ENCODE data around the gene PRAMEF15. TPM values are rescaled to one million over a fixed set of nuclear protein-coding genes. Genes with fewer than 3 reads are reported as not detected.
"Not testable (repeated sequence)": the region's sequence is repeated elsewhere in the genome, so short reads cannot be mapped to it uniquely, and the experiment has no call there.

The PRAMEF15 gene
- total RNA-seq (2021), result not detected in 2 replicates
- long read RNA-seq, result 0 reads

- H3K56ac ChIP-seq (ENCODE audit: insufficient read length, low read depth, low read length); H2AFZ ChIP-seq (ENCODE audit: low read length); H3K79me2 ChIP-seq (ENCODE audit: insufficient read depth, low read length); H3K4me1 Mint-ChIP-seq; H4K8ac ChIP-seq (replicated peaks; ENCODE audit: insufficient read length, low read depth, low read length); H3K14ac ChIP-seq (ENCODE audit: insufficient read depth, low read length); H3K18ac ChIP-seq (ENCODE audit: insufficient read length, low read depth, low read length); H3K27ac Mint-ChIP-seq; H3T11ph ChIP-seq (ENCODE audit: low read length); H4K20me1 ChIP-seq (ENCODE audit: control insufficient read depth, insufficient read depth, insufficient read length); H3K9me3 ChIP-seq (ENCODE audit: control insufficient read depth, low read depth, low read length); H3K23me2 ChIP-seq (ENCODE audit: insufficient read length, low read depth, low read length, poor library complexity, severe bottlenecking); H2BK120ac ChIP-seq (ENCODE audit: low read depth, low read length, poor library complexity, severe bottlenecking); H2AK5ac ChIP-seq (ENCODE audit: insufficient read length, low read length); H2BK15ac ChIP-seq (ENCODE audit: low read depth, low read length); H4K5ac ChIP-seq (ENCODE audit: insufficient read length, low read depth, low read length); H2BK12ac ChIP-seq (ENCODE audit: insufficient read length, low read depth, low read length); H3K4ac ChIP-seq (ENCODE audit: low read depth, low read length); H3K27ac ChIP-seq (ENCODE audit: insufficient read length, low read depth, low read length); H3K23ac ChIP-seq (ENCODE audit: insufficient read length, low read depth, low read length); H3K27me3 ChIP-seq (ENCODE audit: insufficient read depth, low read length); H3K9ac ChIP-seq (ENCODE audit: extremely low read depth, insufficient read length, low read length); H3K4me3 Mint-ChIP-seq; H3K27me3 Mint-ChIP-seq (ENCODE audit: low read depth); H2BK5ac ChIP-seq (ENCODE audit: insufficient read length, low read length); H4K91ac ChIP-seq (ENCODE audit: insufficient read length, low read depth, low read length); H3K4me2 ChIP-seq (ENCODE audit: insufficient read depth, insufficient read length, low read length); H3K79me1 ChIP-seq (ENCODE audit: insufficient read depth, low read depth, low read length, poor library complexity, severe bottlenecking); H2BK20ac ChIP-seq (ENCODE audit: low read depth, low read length, poor library complexity, severe bottlenecking); DNase-seq; H3K4me1 ChIP-seq (ENCODE audit: insufficient read depth, low read length): not testable (repeated sequence)
- H3K36me3 Mint-ChIP-seq (ENCODE audit: insufficient read depth in 1 of 3, low read depth in 3 of 3), result peaks cover 0 to 10% (median 0%) of the 10 kb centered on the region in 3 experiments; a peak in 3 of 7 replicates
- no CpG with 5 or more reads among the region's 4 CpGs for WGBS (ENCODE audit: extremely low coverage, insufficient read length, low lambda C conversion rate)
- H3K9me3 Mint-ChIP-seq, result peaks cover 34 to 40% of the 10 kb centered on the region in 2 experiments
Observed at GRCh38 chr1:13315281-13315680, at the start of gene PRAMEF15. TSS of gene PRAMEF15 (plus strand) at chr1:13315581. CDS start at chr1:13318408, 2,827 bp downstream.

- H3K79me1 ChIP-seq (ENCODE audit: insufficient read depth, low read depth, low read length, poor library complexity, severe bottlenecking); H3K56ac ChIP-seq (ENCODE audit: insufficient read length, low read depth, low read length); H3K9me3 Mint-ChIP-seq; H3K27me3 Mint-ChIP-seq (ENCODE audit: low read depth); H3K23me2 ChIP-seq (ENCODE audit: insufficient read length, low read depth, low read length, poor library complexity, severe bottlenecking); H3K36me3 Mint-ChIP-seq (ENCODE audit: insufficient read depth in 1 of 3, low read depth in 3 of 3); H3K4ac ChIP-seq (ENCODE audit: low read depth, low read length); H3K4me3 Mint-ChIP-seq; H3K9me3 ChIP-seq (ENCODE audit: control insufficient read depth, low read depth, low read length); H2AK5ac ChIP-seq (ENCODE audit: insufficient read length, low read length); H4K20me1 ChIP-seq (ENCODE audit: control insufficient read depth, insufficient read depth, insufficient read length); H2BK15ac ChIP-seq (ENCODE audit: low read depth, low read length); H3T11ph ChIP-seq (ENCODE audit: low read length); H3K14ac ChIP-seq (ENCODE audit: insufficient read depth, low read length); H3K4me2 ChIP-seq (ENCODE audit: insufficient read depth, insufficient read length, low read length); H3K27me3 ChIP-seq (ENCODE audit: insufficient read depth, low read length); H3K18ac ChIP-seq (ENCODE audit: insufficient read length, low read depth, low read length); H2BK120ac ChIP-seq (ENCODE audit: low read depth, low read length, poor library complexity, severe bottlenecking); H3K4me1 Mint-ChIP-seq; H2BK5ac ChIP-seq (ENCODE audit: insufficient read length, low read length); H3K23ac ChIP-seq (ENCODE audit: insufficient read length, low read depth, low read length); H3K27ac Mint-ChIP-seq; H3K79me2 ChIP-seq (ENCODE audit: insufficient read depth, low read length); H3K9ac ChIP-seq (ENCODE audit: extremely low read depth, insufficient read length, low read length); H4K91ac ChIP-seq (ENCODE audit: insufficient read length, low read depth, low read length); H3K27ac ChIP-seq (ENCODE audit: insufficient read length, low read depth, low read length); H4K5ac ChIP-seq (ENCODE audit: insufficient read length, low read depth, low read length); H4K8ac ChIP-seq (replicated peaks; ENCODE audit: insufficient read length, low read depth, low read length); H3K4me1 ChIP-seq (ENCODE audit: insufficient read depth, low read length); H2AFZ ChIP-seq (ENCODE audit: low read length); H2BK20ac ChIP-seq (ENCODE audit: low read depth, low read length, poor library complexity, severe bottlenecking); H2BK12ac ChIP-seq (ENCODE audit: insufficient read length, low read depth, low read length): not testable (repeated sequence)
- WGBS (ENCODE audit: extremely low coverage, insufficient read length, low lambda C conversion rate), result no CpG with 5 or more reads among the region's 6 CpGs
- peak; percentile 14 for DNase-seq
Observed at GRCh38 chr1:13277016-13277415, 38.4 kb upstream of the PRAMEF15 start.

Data from H9 (cell line).